A673 (cell line): ENCODE data around the gene CLDN5.

Experiments used
- EZH2 ChIP-seq: fragments of 200-600 bp; sonication (generic); IDR thresholded peaks from 2 replicates; pipeline ENCODE4 v1.6.1; 2017; ENCODE audit warnings: borderline replicate concordance, low read depth, mild to moderate bottlenecking, mixed read lengths, antibody characterized with exemption, low read length; ENCODE audit not compliant: poor library complexity, severe bottlenecking
- TF ChIP-seq, protein P1 (sequence below): fragments of 300-800, 200-600 bp; sonication (generic); conservative IDR thresholded peaks from 2 replicates; pipeline ENCODE4 v1.5.1; 2017; ENCODE audit warnings: low read depth, mild to moderate bottlenecking, antibody characterized with exemption, low read length, moderate library complexity, mixed read lengths

- TF ChIP-seq EZH2 = no peak
- TF ChIP-seq, protein P1, sequence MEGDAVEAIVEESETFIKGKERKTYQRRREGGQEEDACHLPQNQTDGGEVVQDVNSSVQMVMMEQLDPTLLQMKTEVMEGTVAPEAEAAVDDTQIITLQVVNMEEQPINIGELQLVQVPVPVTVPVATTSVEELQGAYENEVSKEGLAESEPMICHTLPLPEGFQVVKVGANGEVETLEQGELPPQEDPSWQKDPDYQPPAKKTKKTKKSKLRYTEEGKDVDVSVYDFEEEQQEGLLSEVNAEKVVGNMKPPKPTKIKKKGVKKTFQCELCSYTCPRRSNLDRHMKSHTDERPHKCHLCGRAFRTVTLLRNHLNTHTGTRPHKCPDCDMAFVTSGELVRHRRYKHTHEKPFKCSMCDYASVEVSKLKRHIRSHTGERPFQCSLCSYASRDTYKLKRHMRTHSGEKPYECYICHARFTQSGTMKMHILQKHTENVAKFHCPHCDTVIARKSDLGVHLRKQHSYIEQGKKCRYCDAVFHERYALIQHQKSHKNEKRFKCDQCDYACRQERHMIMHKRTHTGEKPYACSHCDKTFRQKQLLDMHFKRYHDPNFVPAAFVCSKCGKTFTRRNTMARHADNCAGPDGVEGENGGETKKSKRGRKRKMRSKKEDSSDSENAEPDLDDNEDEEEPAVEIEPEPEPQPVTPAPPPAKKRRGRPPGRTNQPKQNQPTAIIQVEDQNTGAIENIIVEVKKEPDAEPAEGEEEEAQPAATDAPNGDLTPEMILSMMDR = no peak
These were observed 47.1 kb upstream of the CLDN5 start for GRCh38 chr22:19571207-19571795.
